ENCODE measurements around the gene EXOC3L1. TPM values are rescaled to one million over a fixed set of nuclear protein-coding genes. Genes with fewer than 3 reads are reported as not detected.
A peak's percentile ranks its signal among the peaks of the same experiment; 100 is the strongest.

EXOC3L1 gene
- total RNA-seq, 1 donor from 2014 or later = 0.45 TPM

GRCh38 chr16:67161595-67162058 lies 28.3 kb downstream of the EXOC3L1 start:
- no peaks in the 10 kb centered on the region for H3K9me3 ChIP-seq (ENCODE audit: insufficient read depth, low read depth, low read length)
- DNase-seq (ENCODE audit: low read depth) = no peak
- H3K36me3 ChIP-seq (ENCODE audit: insufficient read depth, low read length) = no peaks in the 10 kb centered on the region
- no peak overlapping the region for H3K27ac Mint-ChIP-seq (ENCODE audit: unreplicated experiment)
- H3K4me1 ChIP-seq (ENCODE audit: insufficient read depth, low read length) = peaks cover 31% of the 10 kb centered on the region
- no peak overlapping the region for H2AFZ ChIP-seq (ENCODE audit: low read depth, low read length)
- H3K9me3 Mint-ChIP-seq (ENCODE audit: unreplicated experiment) = peaks cover 17% of the 10 kb centered on the region
- H3K4me1 Mint-ChIP-seq (ENCODE audit: low read depth, unreplicated experiment) = no peaks in the 10 kb centered on the region
- FAIRE-seq = no peak
- no peak overlapping the region for H3K27ac ChIP-seq (ENCODE audit: low read depth, low read length)
- peaks cover 55% of the 10 kb centered on the region for H3K27me3 ChIP-seq (ENCODE audit: insufficient read depth, low read length)
- TF ChIP-seq CTCF (IDR thresholded peaks at IDR 0.05; ENCODE audit: insufficient read depth, low read depth, low read length) (no peak), EZH2 (IDR thresholded peaks at IDR 0.05; ENCODE audit: insufficient read depth, low read length) (peak; percentile 35)
- no peaks in the 10 kb centered on the region for H3K79me2 ChIP-seq (ENCODE audit: insufficient read depth, low read length)
- peaks cover 56% of the 10 kb centered on the region for H3K27me3 Mint-ChIP-seq (ENCODE audit: low read depth, unreplicated experiment)
- H3K4me2 ChIP-seq (ENCODE audit: low read length) = peak overlapping the region; percentile 100
- H3K36me3 Mint-ChIP-seq (ENCODE audit: low read depth, unreplicated experiment) = peaks cover 2% of the 10 kb centered on the region
- H3K4me3 ChIP-seq (ENCODE audit: insufficient read depth, low read depth, low read length) = no peak overlapping the region
- peaks cover 53% of the 10 kb centered on the region for H4K20me1 ChIP-seq (ENCODE audit: insufficient read depth, low read length)
- H3K9ac ChIP-seq (ENCODE audit: low read length) = no peak overlapping the region
- H3K4me3 Mint-ChIP-seq (ENCODE audit: unreplicated experiment) = no peak overlapping the region

GRCh38 chr16:67158637-67159600 lies 31.0 kb downstream of the EXOC3L1 start:
- peaks cover 4% of the 10 kb centered on the region for H3K36me3 Mint-ChIP-seq (ENCODE audit: low read depth, unreplicated experiment)
- peak overlapping the region; percentile 72 for H3K9ac ChIP-seq (ENCODE audit: low read length)
- peaks cover 54% of the 10 kb centered on the region for H3K27me3 ChIP-seq (ENCODE audit: insufficient read depth, low read length)
- H4K20me1 ChIP-seq (ENCODE audit: insufficient read depth, low read length) = peaks cover 61% of the 10 kb centered on the region
- peaks cover 57% of the 10 kb centered on the region for H3K27me3 Mint-ChIP-seq (ENCODE audit: low read depth, unreplicated experiment)
- H3K4me1 ChIP-seq (ENCODE audit: insufficient read depth, low read length) = peaks cover 32% of the 10 kb centered on the region
- H3K9me3 Mint-ChIP-seq (ENCODE audit: unreplicated experiment) = peaks cover 17% of the 10 kb centered on the region
- peak overlapping the region; percentile 79 for H2AFZ ChIP-seq (ENCODE audit: low read depth, low read length)
- no peaks in the 10 kb centered on the region for H3K79me2 ChIP-seq (ENCODE audit: insufficient read depth, low read length)
- no peaks in the 10 kb centered on the region for H3K9me3 ChIP-seq (ENCODE audit: insufficient read depth, low read depth, low read length)
- peak overlapping the region; percentile 91 for H3K4me3 Mint-ChIP-seq (ENCODE audit: unreplicated experiment)
- no peak for FAIRE-seq
- H3K27ac ChIP-seq (ENCODE audit: low read depth, low read length) = no peak overlapping the region
- H3K4me3 ChIP-seq (ENCODE audit: insufficient read depth, low read depth, low read length) = peak overlapping the region; percentile 71
- H3K27ac Mint-ChIP-seq (ENCODE audit: unreplicated experiment) = peak overlapping the region; percentile 77
- peak overlapping the region; percentile 100 for H3K4me2 ChIP-seq (ENCODE audit: low read length)
- H3K4me1 Mint-ChIP-seq (ENCODE audit: low read depth, unreplicated experiment) = no peaks in the 10 kb centered on the region
- TF ChIP-seq CTCF (IDR thresholded peaks at IDR 0.05; ENCODE audit: insufficient read depth, low read depth, low read length) (no peak), EZH2 (IDR thresholded peaks at IDR 0.05; ENCODE audit: insufficient read depth, low read length) (no peak)
- DNase-seq (ENCODE audit: low read depth) = no peak
- H3K36me3 ChIP-seq (ENCODE audit: insufficient read depth, low read length) = no peaks in the 10 kb centered on the region

Measured in astrocyte (in vitro differentiated cells and primary cell).